Measurements from ENCODE around the gene GFOD1.
"Not testable (repeated sequence)": the region's sequence is repeated elsewhere in the genome, so short reads cannot be mapped to it uniquely, and the experiment has no call there.

Gene GFOD1

DNA sequence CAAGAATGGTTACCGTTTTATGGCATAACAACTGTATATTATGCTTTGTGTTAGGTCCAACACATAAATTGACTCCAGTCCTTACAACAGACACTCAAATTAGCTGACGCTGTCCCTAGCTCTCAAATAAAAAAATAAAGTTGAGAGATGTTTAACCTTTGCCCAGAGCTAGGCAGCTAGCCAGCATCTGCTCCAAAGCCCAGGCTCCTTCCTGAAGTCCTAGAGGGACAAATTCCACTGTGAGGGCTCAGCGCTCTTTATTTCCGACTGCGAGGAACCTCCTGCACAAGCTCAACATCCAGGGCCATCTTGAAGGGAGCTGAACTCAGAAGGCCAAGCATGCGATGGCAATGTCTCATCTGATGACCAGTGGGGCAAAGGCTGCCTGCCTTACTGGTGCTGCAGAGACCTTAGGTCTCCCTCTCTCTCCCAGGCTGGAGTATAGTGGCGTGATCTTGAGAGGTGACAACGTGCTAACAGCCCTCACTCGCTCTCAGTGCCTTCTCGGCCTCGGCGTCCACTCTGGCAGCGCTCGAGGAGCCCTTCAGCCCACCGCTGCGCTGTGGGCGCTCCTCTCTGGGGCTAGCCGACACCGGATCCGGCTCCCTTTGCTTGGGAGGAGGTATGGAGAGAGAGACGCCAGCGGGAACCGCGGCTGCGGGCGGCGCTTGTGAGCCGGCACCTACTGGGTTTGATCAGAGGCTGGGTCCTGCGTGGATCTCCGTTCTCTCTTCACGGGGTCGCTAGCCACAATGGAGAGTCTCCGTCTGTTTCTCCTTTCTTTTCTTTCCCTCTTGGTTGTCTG lies 24.7 kb upstream of the GFOD1 start:
- in situ Hi-C loops (cut with MboI; ENCODE audit: low sequenced_read_pairs): no loop called here

DNA sequence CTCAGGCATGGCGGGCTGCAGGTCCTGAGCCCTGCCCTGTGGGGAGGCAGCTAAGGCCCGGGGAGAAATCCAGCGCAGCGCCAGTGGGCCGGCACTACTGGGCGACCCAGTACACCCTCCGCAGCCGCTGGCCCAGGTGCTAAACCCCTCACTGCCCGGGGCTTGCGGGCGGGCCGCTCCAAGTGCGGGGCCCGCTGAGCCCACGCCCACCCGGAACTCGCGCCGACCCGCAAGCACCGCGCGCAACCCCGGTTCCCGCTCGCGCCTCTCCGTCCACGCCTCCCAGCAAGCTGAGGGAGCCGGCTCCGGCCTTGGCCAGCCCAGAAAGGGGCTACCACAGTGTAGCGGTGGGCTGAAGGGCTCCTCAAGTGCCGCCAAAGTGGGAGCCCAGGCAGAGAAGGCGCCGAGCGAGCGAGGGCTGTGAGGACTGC lies 23.8 kb upstream of the GFOD1 start:
- in situ Hi-C loops (cut with MboI; ENCODE audit: low sequenced_read_pairs): not testable (repeated sequence)

DNA sequence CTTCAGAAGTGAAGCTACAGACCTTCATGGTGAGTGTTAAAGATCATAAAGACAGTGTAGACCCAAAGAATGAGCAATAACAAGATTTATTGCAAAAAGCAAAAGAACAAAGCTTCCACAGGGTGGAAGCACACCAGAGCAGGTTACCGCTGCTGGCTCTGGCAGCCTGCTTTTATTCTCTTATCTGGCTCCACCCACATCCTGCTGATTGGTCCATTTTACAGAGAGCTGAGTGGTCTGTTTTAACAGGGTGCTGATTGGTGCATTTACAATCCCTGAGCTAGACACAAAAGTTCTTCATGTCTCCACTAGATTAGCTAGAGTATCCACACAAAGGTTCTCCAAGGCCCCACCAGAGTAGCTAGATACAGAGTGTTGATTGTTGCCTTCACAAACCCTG lies 23.0 kb upstream of the GFOD1 start:
- in situ Hi-C loops (cut with MboI; ENCODE audit: low sequenced_read_pairs): not testable (repeated sequence)

DNA sequence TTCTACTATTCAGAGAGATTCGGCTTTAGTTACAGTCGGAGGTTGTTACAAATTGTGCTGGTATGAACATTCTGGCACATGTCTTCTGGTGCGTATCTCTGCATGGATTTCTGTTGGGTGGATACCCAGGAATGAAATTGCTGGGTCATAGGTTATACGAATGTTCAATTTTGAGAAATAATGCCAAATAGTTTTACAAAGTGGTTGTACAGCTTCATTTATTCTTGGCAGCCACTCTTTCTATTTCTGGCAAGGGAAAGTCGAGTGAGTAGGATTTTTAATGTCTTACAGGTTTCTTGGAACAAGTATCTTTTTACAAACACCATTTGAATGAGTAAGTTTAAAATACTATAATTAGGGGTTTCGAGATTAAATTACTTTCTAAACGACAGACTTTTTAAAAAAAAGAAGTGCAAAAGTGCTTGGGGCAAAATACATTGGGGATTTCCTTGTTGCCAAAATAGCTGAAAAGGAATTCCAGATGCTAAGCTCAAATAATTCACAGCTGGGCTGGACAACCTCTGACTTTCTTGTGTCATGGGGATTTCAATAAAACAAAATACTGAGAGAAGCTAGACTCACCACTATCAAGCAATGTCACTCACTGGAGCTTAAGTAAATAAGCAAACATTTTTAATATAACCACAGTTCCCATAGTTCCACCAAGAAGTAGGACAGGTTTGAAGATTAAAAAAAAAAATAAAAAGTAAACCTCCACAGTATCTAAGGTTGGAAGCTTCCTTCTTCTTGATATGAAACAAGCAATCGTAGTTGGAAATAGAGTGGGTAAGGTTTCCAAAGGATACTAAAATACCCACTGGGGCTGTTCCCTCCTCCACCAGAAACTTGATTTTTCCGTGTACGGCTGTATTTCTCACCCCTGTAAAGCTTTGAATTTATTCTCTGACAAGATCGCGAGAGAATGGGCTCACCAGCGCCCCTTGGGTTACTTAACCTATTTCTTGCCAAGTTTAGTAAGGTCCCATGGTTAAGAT lies 21.6 kb upstream of the GFOD1 start:
- in situ Hi-C loops (cut with MboI; ENCODE audit: low sequenced_read_pairs): no loop called here

DNA sequence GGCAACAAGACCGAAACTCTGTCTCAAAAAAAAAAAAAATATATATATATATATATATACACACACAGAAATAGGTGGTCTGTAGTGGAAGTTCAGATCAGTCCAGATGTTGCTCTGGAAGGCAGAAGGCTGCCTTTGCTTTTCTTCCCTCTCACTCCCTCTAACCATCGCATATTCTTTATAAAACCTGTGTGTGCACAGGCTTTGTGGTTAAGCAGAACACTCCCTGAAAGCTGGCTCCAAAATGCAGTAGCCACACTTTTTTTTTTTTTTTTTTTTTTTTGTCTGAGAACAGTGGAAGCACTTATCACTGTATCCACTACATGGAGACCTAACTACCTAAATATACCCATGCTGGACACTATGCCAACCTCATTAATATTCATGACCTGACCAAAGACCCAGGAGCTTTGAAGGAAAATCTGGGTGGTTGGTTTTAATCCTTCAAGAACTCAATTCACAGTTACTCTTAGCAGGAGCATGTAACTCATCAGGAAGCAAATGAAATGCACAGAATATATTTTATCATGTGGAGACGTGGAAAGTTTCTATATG lies 20.0 kb upstream of the GFOD1 start:
- in situ Hi-C loops (cut with MboI; ENCODE audit: low sequenced_read_pairs): no loop called here

DNA sequence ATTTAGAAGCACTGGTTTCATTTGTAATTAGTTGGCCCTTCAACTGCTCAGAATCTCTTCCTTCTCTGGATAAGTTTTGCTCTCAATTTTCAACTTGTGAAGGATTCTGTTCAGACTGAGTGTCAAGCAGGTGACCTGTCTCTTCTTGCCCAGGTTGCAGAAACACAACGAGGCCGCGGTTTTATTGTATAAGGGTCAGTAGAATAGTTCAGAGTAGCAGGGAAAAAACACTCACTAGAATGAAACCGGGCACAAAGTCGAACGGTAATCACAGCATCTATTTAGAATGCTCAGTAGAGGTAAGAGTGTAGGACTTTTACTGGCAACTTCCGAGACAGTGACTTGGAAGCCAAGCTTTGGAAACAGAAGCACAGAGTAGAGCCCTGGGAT lies 17.9 kb upstream of the GFOD1 start:
- in situ Hi-C loops (cut with MboI; ENCODE audit: low sequenced_read_pairs): no loop called here

DNA sequence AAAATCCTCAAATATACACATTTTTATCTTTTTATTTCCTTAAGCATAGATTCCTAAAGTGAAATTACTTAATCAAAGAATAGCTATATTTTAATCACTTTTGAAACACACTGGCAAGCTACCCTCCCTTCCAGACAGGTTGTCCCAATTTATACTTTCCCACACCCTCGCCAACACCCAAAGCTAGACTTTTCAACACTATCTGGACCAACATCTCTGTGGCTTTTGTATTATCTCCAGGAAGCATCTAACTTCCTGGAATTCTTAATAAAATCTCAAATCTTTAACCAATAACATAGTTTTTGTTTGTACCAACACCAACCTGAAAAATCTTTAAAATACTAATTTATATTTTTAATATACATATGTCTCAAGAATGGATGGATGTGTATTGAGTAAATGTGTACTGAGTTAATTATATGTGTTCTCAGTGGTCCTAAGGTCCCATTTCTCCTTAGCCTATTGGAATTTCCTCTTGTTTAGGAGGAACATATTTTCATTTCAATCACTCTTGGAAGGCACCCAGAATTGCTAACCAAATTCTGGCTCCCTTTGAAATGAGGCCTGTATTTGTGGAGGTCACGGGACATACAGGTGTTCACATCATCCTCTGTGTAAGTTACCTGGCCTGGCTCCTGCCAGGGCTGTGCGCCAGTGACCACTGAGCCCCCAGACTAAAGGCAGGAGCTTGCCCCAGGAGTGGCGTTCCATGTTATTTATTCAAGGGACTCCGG lies 17.4 kb upstream of the GFOD1 start:
- in situ Hi-C loops (cut with MboI; ENCODE audit: low sequenced_read_pairs): no loop called here

DNA sequence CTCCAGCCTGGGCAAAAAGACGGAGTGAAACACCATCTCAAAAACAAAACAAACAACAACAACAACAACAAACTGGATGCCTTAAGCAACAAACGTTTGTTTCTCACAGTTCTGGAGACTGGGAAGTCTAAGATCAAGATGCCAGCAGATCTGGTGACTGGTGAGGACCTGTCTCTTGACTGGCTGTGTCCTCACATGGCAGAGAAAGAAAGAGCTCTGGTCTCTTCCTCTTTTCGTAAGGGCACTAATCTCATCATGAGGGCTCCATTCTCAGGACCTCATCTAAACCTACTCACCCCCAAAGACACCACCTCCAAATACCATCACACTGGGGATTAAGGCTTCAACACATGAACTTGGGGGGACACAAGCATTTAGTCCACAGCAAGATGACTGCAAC lies 13.5 kb upstream of the GFOD1 start:
- in situ Hi-C loops (cut with MboI; ENCODE audit: low sequenced_read_pairs): no loop called here

DNA sequence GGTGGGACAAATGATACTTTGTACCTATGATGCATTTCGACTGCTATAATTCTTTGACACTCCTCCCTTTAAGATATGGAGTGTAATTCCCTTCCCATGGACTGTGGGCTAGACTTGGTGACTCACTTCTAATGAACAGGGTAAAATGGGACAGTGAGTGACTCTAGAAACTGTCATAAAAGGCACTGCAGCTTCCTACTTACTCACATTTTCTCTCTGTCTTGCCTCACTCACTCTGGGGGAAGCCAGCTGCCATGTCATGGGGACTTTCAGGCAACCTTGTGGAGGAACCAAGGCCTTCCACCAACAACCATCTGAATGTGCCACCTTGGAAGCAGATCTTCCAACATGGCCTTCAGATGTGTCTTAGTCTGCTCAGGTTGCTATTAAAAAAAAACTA lies 12.9 kb upstream of the GFOD1 start:
- in situ Hi-C loops (cut with MboI; ENCODE audit: low sequenced_read_pairs): no loop called here

DNA sequence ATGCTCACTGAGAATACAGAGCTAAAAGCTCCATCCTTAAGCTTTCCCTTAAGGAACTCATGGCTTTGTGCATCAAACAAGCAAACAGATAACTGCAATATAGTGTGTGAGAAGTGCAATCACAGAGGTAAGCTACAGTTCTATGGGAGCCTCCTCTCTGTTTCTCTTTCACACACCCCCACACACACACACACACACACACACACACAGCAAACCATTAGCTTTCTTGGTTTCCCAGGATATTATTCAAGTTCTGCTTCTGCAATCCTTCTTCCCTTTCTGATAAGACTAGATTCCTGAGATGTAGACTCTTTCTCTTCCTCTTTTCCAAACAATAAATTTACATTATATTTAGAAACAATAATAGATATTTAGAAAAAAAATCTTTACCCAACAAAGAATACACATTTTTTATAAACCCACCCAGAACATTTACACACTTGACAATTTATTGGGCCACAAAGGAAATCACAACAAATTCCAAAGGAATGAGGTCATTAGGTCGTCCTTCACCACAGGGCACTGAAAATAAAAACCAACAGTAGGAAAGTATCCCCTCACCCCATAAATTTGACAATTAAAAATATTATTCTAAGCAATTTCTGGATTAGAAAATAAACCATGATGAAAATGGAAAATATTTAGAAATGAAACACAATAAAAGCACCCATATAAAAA lies 9.3 kb upstream of the GFOD1 start:
- in situ Hi-C loops (cut with MboI; ENCODE audit: low sequenced_read_pairs): no loop called here

DNA sequence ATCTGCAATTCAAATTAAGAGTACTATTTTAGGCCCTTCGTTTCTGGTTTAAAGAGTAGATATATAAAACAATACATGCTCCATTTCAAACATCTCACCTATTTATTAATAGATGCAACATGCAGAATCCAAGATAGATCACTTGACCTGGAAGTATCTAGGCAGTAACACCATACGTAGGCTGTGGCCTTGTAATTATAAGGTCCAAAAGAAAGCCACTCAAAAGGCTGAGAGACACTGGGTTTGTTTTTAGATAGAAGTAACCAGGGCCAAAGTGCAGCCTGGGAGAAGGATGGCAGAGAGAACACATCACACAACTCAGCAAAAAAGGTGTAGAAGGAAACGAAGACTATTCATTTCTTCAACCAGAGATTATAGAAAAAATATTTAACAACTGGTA lies 8.4 kb upstream of the GFOD1 start:
- in situ Hi-C loops (cut with MboI; ENCODE audit: low sequenced_read_pairs): no loop called here

DNA sequence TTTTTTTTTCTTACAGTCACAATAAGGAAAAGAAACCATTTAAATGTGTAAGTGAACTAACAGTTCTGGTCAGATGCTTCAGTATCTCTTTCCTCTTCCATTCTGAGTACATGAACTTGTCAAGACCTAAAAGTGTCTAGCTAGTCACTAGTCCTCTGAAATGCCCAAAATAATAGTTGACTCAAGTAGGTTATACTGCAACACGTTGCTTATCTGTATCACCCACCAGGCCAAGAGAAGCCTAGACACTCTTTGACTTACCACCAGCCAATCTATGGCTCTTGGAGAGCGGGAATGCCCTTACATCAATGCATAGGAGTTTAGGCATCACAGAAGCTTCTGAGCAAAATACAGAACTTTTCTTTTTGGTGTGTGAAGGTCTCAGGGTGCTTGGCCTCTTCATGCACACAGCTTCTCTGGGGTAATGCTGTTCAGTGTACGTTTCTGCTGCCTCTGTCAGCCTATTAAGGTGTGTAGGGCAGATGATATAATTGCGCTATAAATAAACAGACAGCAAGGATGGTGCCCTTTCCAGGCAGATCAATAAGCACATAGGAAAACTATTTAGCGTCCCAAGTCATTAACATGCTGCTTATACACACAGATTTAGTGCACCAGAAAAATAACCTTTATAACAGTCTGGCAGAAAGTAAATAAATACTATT lies 7.8 kb upstream of the GFOD1 start:
- in situ Hi-C loops (cut with MboI; ENCODE audit: low sequenced_read_pairs): no loop called here

DNA sequence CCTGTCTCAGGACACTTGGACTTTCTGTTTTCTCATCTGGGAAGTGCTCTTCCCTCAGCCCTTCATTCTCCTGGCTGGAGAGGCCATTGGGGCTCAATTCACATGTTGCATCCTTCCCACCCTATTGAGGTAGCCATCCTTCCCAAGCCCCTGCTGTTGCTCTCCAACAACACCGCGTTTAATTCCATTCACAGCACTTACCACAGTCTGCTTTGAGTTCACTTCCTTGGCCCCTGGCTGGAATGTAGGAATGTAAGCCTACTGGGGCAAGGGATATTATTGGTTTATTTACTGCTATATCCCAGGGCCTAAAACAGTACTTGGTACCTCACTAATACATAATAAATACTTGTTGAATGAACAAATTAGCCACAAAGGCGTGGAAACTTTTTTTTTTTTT lies 6.7 kb upstream of the GFOD1 start:
- in situ Hi-C loops (cut with MboI; ENCODE audit: low sequenced_read_pairs): no loop called here

DNA sequence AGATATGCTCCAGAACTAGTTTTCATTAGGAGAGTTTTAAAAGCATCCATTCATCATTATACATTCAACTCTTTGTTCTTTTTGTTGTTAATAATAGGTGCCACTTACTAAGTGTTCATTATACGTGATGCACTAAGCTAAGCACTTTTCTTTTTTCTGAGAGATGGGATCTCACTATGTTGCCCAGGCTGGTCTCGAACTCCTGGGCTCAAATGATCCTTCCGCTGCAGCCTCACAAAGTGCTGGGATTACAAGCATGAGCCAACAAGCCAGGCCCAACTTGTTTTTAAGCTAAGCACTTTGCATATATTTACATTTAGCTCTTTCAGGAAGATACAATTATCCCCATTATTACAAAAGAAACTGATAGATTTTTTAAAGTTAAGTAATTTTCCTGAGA lies 5.7 kb upstream of the GFOD1 start:
- in situ Hi-C loops (cut with MboI; ENCODE audit: low sequenced_read_pairs): no loop called here

DNA sequence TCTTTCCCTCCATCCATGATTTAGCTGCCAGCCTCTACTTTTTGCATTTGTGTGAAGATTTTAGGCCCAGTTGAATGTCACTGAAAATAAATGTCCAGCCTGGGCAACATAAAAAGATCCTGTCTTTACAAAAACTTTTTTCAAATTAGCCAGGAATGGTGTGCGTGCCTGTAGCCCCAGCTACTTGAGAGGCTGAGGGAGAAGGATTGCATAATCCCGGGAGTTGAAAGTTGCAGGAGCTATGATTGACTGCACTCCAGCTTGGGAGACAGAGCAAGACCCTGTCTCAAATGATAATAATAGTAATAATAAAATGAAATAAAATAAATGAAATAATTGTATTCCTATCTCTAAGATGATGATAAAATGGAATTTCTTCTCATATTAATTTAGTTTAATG lies 5.0 kb upstream of the GFOD1 start:
- in situ Hi-C loops (cut with MboI; ENCODE audit: low sequenced_read_pairs): no loop called here

DNA sequence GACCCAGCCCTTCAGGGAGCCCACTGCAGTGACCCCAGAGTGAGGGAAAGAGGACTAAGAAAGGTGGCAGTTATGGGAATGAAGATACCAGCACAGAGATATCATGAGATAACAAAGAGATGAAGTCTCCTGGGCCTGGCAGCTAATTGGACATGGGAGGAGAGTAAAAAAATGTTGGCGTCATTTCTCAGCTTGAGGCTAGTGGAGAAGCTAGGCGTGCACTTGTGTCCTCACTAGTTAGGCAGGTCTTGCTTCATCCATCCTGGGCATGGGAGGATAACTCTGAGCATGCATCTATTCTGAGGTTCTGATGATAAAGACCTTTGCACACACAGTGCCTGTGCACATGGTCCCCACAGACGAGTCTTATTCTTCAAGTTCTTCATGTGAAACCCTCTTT lies 4.1 kb upstream of the GFOD1 start:
- in situ Hi-C loops (cut with MboI; ENCODE audit: low sequenced_read_pairs): no loop called here

DNA sequence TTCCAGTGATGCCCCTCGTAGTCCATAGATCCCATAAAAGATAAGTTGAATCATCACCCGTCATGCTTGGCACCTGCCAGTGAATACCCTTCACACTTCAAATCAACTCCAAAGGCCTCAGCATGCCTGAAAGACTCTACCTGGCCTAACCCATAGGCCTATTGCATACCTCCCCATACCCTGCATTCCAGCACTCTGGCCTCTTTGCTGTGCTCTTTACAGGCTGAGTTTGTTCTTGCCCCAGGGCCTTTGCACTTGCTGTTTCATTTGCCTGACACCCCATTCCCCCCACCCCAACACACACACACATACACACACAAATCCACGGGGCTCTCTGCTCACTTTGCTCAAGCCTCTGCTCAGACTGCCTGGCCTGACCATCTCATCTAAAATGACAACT lies 3.0 kb upstream of the GFOD1 start:
- in situ Hi-C loops (cut with MboI; ENCODE audit: low sequenced_read_pairs): no loop called here

DNA sequence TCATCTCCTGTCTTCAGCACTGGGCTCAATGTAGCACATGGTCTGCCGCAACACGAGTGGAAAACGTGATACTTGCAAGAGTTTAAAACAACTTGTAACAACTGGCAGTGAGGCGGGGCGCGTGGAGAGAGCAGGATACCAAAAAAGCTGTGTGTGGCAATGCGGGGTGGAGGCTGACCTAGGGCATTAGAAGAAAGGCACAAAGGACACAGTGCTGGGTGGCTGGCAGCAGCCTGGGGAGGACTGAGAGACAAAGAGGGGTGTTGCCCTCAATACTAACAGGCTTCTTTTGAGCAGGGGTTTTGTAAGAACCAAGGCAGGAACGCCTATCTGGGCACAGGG lies 1.5 kb upstream of the GFOD1 start:
- in situ Hi-C loops (cut with MboI; ENCODE audit: low sequenced_read_pairs): no loop called here

DNA sequence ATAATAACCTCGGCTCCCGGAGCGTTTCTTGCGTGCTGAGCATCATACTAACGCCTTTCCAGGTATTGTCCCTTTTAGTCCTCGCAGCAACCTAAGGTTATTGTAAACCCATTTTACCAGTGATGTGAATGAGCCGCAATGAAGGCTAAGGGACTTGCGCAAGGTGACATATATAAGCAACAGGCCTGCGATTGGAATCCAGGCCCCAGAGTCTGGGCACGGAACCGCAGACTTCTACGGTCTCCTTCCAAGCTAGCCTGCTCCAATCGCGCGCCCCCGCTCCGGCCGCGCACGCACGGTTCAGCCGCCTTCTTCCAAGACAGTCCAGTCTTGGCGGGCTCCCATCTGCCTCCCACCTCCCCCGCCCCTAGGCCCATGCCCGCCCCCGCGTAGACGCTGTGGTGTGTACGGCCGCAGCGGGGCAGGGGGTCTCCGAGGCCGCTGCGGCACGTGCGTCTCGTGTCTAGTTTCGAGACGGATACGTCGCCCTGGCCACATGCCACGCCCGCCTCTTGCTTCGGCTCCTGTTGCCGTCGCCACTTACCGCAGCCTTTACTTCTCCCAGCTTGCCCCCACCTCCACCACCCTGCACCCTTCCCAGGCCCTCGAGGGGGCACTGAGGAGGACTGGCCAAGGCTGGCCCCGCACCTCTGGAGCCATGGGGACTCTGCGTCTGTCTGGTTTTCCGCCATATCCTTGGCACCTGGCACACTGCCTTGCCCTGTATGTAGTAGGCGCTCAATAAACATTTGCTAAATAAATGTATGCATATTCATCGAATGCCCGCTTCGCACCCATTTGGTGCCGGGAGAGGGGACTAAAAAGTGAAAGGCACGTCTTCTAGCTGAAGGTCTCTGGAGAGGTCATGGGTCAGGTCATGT lies 855 bp upstream of the GFOD1 start:
- in situ Hi-C loops (cut with MboI; ENCODE audit: low sequenced_read_pairs): no loop called here
